Tongue (tissue), 2 donors: ENCODE results near the gene BCL11B. TPM values are rescaled to one million over a fixed set of nuclear protein-coding genes. Genes with fewer than 3 reads are reported as not detected.

Experiments
- DNase-seq: peaks from one replicate; pipeline ENCODE4 v3.0.0-alpha.2; 2015
- total RNA-seq: library from RNA; depleted of rRNA; stranded (reverse); fragments of >200 nt; gene quantifications from one replicate; pipeline ENCODE4 v1.2.3, GENCODE V29; 2014

BCL11B gene
- total RNA-seq, 1 donor from 2014 or later = 5.7 TPM

- DNase-seq = no peak
These were observed 3.9 kb downstream of the BCL11B start for GRCh38 chr14:99267837-99268781.

GRCh38 chr14:99267381-99267780 is 4.6 kb downstream of the BCL11B start:
- no peak for DNase-seq

GRCh38 chr14:99266181-99267178 is 5.5 kb downstream of the BCL11B start:
- peak; percentile 92 for DNase-seq

GRCh38 chr14:99265571-99265970 is 6.4 kb downstream of the BCL11B start:
- no peak for DNase-seq

- DNase-seq = no peak
These were observed 7.1 kb downstream of the BCL11B start for GRCh38 chr14:99264691-99265450.

GRCh38 chr14:99263564-99264330 is 8.2 kb downstream of the BCL11B start:
- DNase-seq = no peak

- no peak for DNase-seq
These were observed 9.0 kb downstream of the BCL11B start for GRCh38 chr14:99262977-99263448.

- DNase-seq = no peak
These were observed 9.8 kb downstream of the BCL11B start for GRCh38 chr14:99261912-99262787.

GRCh38 chr14:99260587-99261551 is 11.1 kb downstream of the BCL11B start:
- peak; percentile 66 for DNase-seq

- no peak for DNase-seq
These were observed 11.9 kb downstream of the BCL11B start for GRCh38 chr14:99260116-99260515.

- DNase-seq = no peak
These were observed 12.9 kb downstream of the BCL11B start for GRCh38 chr14:99258876-99259726.

GRCh38 chr14:99258341-99258861 is 13.6 kb downstream of the BCL11B start:
- peak; percentile 70 for DNase-seq

GRCh38 chr14:99257673-99258221 is 14.2 kb downstream of the BCL11B start:
- no peak for DNase-seq

GRCh38 chr14:99257122-99257672 is 14.8 kb downstream of the BCL11B start:
- DNase-seq = no peak

GRCh38 chr14:99256483-99256874 is 15.5 kb downstream of the BCL11B start:
- no peak for DNase-seq

- DNase-seq = no peak
These were observed 16.1 kb downstream of the BCL11B start for GRCh38 chr14:99255621-99256482.
